BLaER1 (cell line): ENCODE measurements around the gene RBM39.
A peak's percentile ranks its signal among the peaks of the same experiment; 100 is the strongest.
"Not testable (repeated sequence)": the region's sequence is repeated elsewhere in the genome, so short reads cannot be mapped to it uniquely, and the experiment has no call there.

Experiments
- H3K27ac ChIP-seq: shearing (Covaris generic); formaldehyde crosslinking; 2 replicates; pipeline ENCODE4 v1.8.1; 2022
- H3K27me3 ChIP-seq: shearing (Covaris generic); formaldehyde crosslinking; 2 replicates; pipeline ENCODE4 v1.8.1; 2022
- H3K36me3 ChIP-seq: shearing (Covaris generic); formaldehyde crosslinking; 2 replicates; pipeline ENCODE4 v1.8.1; 2022
- H3K4me1 ChIP-seq: shearing (Covaris generic); formaldehyde crosslinking; 2 replicates; pipeline ENCODE4 v1.8.1; 2022
- H3K4me2 ChIP-seq: shearing (Covaris generic); formaldehyde crosslinking; 2 replicates; pipeline ENCODE4 v1.8.1; 2022
- H3K4me3 ChIP-seq: shearing (Covaris generic); formaldehyde crosslinking; 2 replicates; pipeline ENCODE4 v1.8.1; 2022
- H3K9ac ChIP-seq: shearing (Covaris generic); formaldehyde crosslinking; 2 replicates; pipeline ENCODE4 v1.8.1; 2022
- H3K9me3 ChIP-seq: shearing (Covaris generic); formaldehyde crosslinking; 2 replicates; pipeline ENCODE4 v1.8.1; 2022
- H4K20me1 ChIP-seq: shearing (Covaris generic); formaldehyde crosslinking; 2 replicates; pipeline ENCODE4 v1.8.1; 2022
- Cebpa-rat ChIP-seq: shearing (Covaris generic); IDR thresholded peaks from 2 replicates; pipeline ENCODE4 v1.8.1; 2022

RBM39 gene

GRCh38 chr20:35771689-35772562, 29.9 kb upstream of the RBM39 start, which contains the start of gene PHF20:
Gene PHF20, plus strand, starts transcription at chr20:35772015. Its CDS starts 29,508 bp downstream, at chr20:35801523.
- no peak for TF ChIP-seq Cebpa-rat
- peaks cover 72% of the 10 kb centered on the region for H3K4me1 ChIP-seq
- H3K36me3 ChIP-seq, result peaks cover 25% of the 10 kb centered on the region; the same call in 1 of the 2 replicates
- peak within 1 kb of the TSS; percentile 92 for H3K27ac ChIP-seq
- no peaks in the 10 kb centered on the region for H3K27me3 ChIP-seq
- H3K4me2 ChIP-seq, result peak within 1 kb of the TSS; percentile 97
- H3K9me3 ChIP-seq, result no peaks in the 10 kb centered on the region
- peak within 1 kb of the TSS; percentile 80 for H3K4me3 ChIP-seq
- H3K9ac ChIP-seq, result peak within 1 kb of the TSS; percentile 91
- H4K20me1 ChIP-seq, result peaks cover 42% of the 10 kb centered on the region

- H3K9ac ChIP-seq, result 0 out of 2 replicates have a peak overlapping the region, but pooled peaks have one; percentile 91
- H3K36me3 ChIP-seq, result peaks cover 20% of the 10 kb centered on the region; the same call in 1 of the 2 replicates
- no peak for TF ChIP-seq Cebpa-rat
- peaks cover 78% of the 10 kb centered on the region for H3K4me1 ChIP-seq
- H3K4me2 ChIP-seq, result peak overlapping the region; percentile 97
- H4K20me1 ChIP-seq, result peaks cover 36% of the 10 kb centered on the region
- H3K27ac ChIP-seq, result peak overlapping the region; percentile 92
- peak overlapping the region; percentile 80 for H3K4me3 ChIP-seq
- H3K9me3 ChIP-seq, result no peaks in the 10 kb centered on the region
- no peaks in the 10 kb centered on the region for H3K27me3 ChIP-seq
Observed at GRCh38 chr20:35771367-35771688, 29.3 kb upstream of the RBM39 start.

- peak overlapping the region; percentile 16 for H3K27ac ChIP-seq
- no peak overlapping the region for H3K4me3 ChIP-seq
- H3K9ac ChIP-seq, result peak overlapping the region; percentile 52
- peaks cover 13% of the 10 kb centered on the region for H4K20me1 ChIP-seq
- H3K9me3 ChIP-seq, result no peaks in the 10 kb centered on the region
- no peaks in the 10 kb centered on the region for H3K27me3 ChIP-seq
- peak overlapping the region; percentile 76 for H3K4me2 ChIP-seq
- TF ChIP-seq Cebpa-rat, result no peak
- peaks cover 80% of the 10 kb centered on the region for H3K4me1 ChIP-seq
- peaks cover under 1% of the 10 kb centered on the region; the same call in 1 of the 2 replicates for H3K36me3 ChIP-seq
Observed at GRCh38 chr20:35768731-35769664, 26.9 kb upstream of the RBM39 start.

- H3K9me3 ChIP-seq, result no peaks in the 10 kb centered on the region
- H3K27ac ChIP-seq, result peak overlapping the region; percentile 63
- peak overlapping the region; percentile 76 for H3K4me2 ChIP-seq
- no peak for TF ChIP-seq Cebpa-rat
- H3K9ac ChIP-seq, result peak overlapping the region; percentile 15
- H4K20me1 ChIP-seq, result peaks cover 1% of the 10 kb centered on the region; the same call in 1 of the 2 replicates
- peaks cover 69% of the 10 kb centered on the region for H3K4me1 ChIP-seq
- H3K27me3 ChIP-seq, result no peaks in the 10 kb centered on the region
- no peaks in the 10 kb centered on the region for H3K36me3 ChIP-seq
- H3K4me3 ChIP-seq, result peak overlapping the region; percentile 11; the same call in 1 of the 2 replicates
Observed at GRCh38 chr20:35767683-35768481, 25.8 kb upstream of the RBM39 start.

GRCh38 chr20:35766843-35767242, 24.8 kb upstream of the RBM39 start:
- Histone ChIP-seq H3K4me3 (no peak overlapping the region), H3K4me1 (peaks cover 65% of the 10 kb centered on the region), H3K27me3 (no peaks in the 10 kb centered on the region), H4K20me1 (no peaks in the 10 kb centered on the region), H3K27ac (no peak overlapping the region), H3K9ac (no peak overlapping the region), H3K4me2 (peak overlapping the region; percentile 76; the same call in 1 of the 2 replicates), H3K36me3 (no peaks in the 10 kb centered on the region), H3K9me3 (no peaks in the 10 kb centered on the region)
- no peak for TF ChIP-seq Cebpa-rat

- H3K4me1 ChIP-seq, result peaks cover 53% of the 10 kb centered on the region
- not testable (repeated sequence) for H3K27me3 ChIP-seq, H4K20me1 ChIP-seq, H3K36me3 ChIP-seq, H3K4me3 ChIP-seq, H3K9me3 ChIP-seq, H3K9ac ChIP-seq, H3K27ac ChIP-seq
- H3K4me2 ChIP-seq, result peak overlapping the region; percentile 63
Observed at GRCh38 chr20:35764936-35765335, 22.9 kb upstream of the RBM39 start.

- no peak for TF ChIP-seq Cebpa-rat
- Histone ChIP-seq H4K20me1 (no peaks in the 10 kb centered on the region), H3K4me2 (no peak overlapping the region), H3K9ac (no peak overlapping the region), H3K27me3 (no peaks in the 10 kb centered on the region), H3K9me3 (no peaks in the 10 kb centered on the region), H3K4me1 (peaks cover 34% of the 10 kb centered on the region), H3K4me3 (no peak overlapping the region), H3K36me3 (no peaks in the 10 kb centered on the region), H3K27ac (no peak overlapping the region)
Observed at GRCh38 chr20:35762461-35762860, 20.4 kb upstream of the RBM39 start.

GRCh38 chr20:35761548-35761947, 19.5 kb upstream of the RBM39 start:
- H3K27me3 ChIP-seq, H3K9me3 ChIP-seq: not testable (repeated sequence)

GRCh38 chr20:35757098-35757705, 15.1 kb upstream of the RBM39 start:
- Histone ChIP-seq H3K27me3 (no peaks in the 10 kb centered on the region), H3K27ac (no peak overlapping the region), H3K4me1 (0 out of 2 replicates have a peak, but pooled peaks cover 6% of the 10 kb centered on the region), H4K20me1 (no peaks in the 10 kb centered on the region), H3K36me3 (no peaks in the 10 kb centered on the region), H3K9me3 (no peaks in the 10 kb centered on the region), H3K4me3 (no peak overlapping the region), H3K4me2 (no peak overlapping the region), H3K9ac (no peak overlapping the region)
- TF ChIP-seq Cebpa-rat, result no peak

More at GRCh38 chr20:35761548-35761947, 19.5 kb upstream of the RBM39 start:
- H3K9ac ChIP-seq, H3K4me3 ChIP-seq, H4K20me1 ChIP-seq, H3K4me2 ChIP-seq, H3K27ac ChIP-seq, H3K36me3 ChIP-seq: not testable (repeated sequence)
- peaks cover 25% of the 10 kb centered on the region for H3K4me1 ChIP-seq
